SU-DHL-6 (cell line): ENCODE data around the gene LRRC10B.

Experiments used
- H2AFZ ChIP-seq: fragments of 200-600 bp; sonication (generic); 2 replicates; pipeline ENCODE4 v1.6.1; 2014; ENCODE audit warnings: low read depth, mild to moderate bottlenecking, moderate library complexity, mixed read lengths, antibody characterized with exemption, low read length; ENCODE audit not compliant: severe bottlenecking
- H3F3A ChIP-seq: fragments of 200-600 bp; shearing (Covaris generic); 2 replicates; pipeline ENCODE4 v1.6.0; 2016; ENCODE audit warnings: antibody characterized with exemption, mild to moderate bottlenecking; ENCODE audit not compliant: insufficient read depth
- H3K27ac ChIP-seq: fragments of 200-600 bp; sonication (generic); 2 replicates; pipeline ENCODE4 v1.5.1; 2016; ENCODE audit warnings: low read depth, mild to moderate bottlenecking, low read length, moderate library complexity, mixed read lengths
- H3K27me3 ChIP-seq: fragments of 200-600 bp; sonication (generic), shearing (Covaris generic); 2 replicates; pipeline ENCODE4 v1.6.0; 2014; ENCODE audit warnings: mild to moderate bottlenecking, low read length
- H3K36me3 ChIP-seq: fragments of 200-600 bp; sonication (generic); 2 replicates; pipeline ENCODE4 v1.6.1; 2014; ENCODE audit warnings: mild to moderate bottlenecking, low read length, mixed read lengths
- H3K4me2 ChIP-seq: fragments of 300-600, 200-600 bp; shearing (Covaris generic), sonication (generic); 2 replicates; pipeline ENCODE4 v1.6.0; 2014; ENCODE audit warnings: low read length, low read depth, mild to moderate bottlenecking; ENCODE audit not compliant: poor library complexity, severe bottlenecking
- H3K4me3 ChIP-seq: fragments of 200-600 bp; sonication (generic); 2 replicates; pipeline ENCODE4 v1.5.1; 2014; ENCODE audit warnings: antibody characterized with exemption, low read length, mild to moderate bottlenecking, mixed read lengths; ENCODE audit not compliant: insufficient read depth, poor library complexity, severe bottlenecking
- H3K79me2 ChIP-seq: fragments of 200-600 bp; sonication (generic); 2 replicates; pipeline ENCODE4 v1.6.1; 2014; ENCODE audit warnings: mild to moderate bottlenecking, low read length, moderate library complexity; ENCODE audit not compliant: insufficient read depth
- H3K9ac ChIP-seq: fragments of 200-600 bp; sonication (generic); 2 replicates; pipeline ENCODE4 v1.7.0; 2014; ENCODE audit warnings: mild to moderate bottlenecking, low read length
- H3K9me2 ChIP-seq: fragments of 200-600 bp; sonication (generic); replicated peaks from 2 replicates; pipeline ENCODE4 v1.6.1; 2014; ENCODE audit warnings: low read length; ENCODE audit not compliant: insufficient read depth
- H3K9me3 ChIP-seq: fragments of 200-600 bp; sonication (generic); 2 replicates; pipeline ENCODE4 v1.6.1; 2014; ENCODE audit warnings: low read length, mixed read lengths; ENCODE audit not compliant: insufficient read depth
- H4K20me1 ChIP-seq: fragments of 200-600 bp; sonication (generic); 2 replicates; pipeline ENCODE4 v1.6.1; 2014; ENCODE audit warnings: low read depth, mild to moderate bottlenecking, antibody characterized with exemption, low read length, moderate library complexity, mixed read lengths
- CTCF ChIP-seq: fragments of 200-600 bp; sonication (generic); IDR thresholded peaks from one replicate; pipeline ENCODE4 v1.5.1; 2017; ENCODE audit warnings: antibody characterized with exemption, mild to moderate bottlenecking, low read length, moderate library complexity; ENCODE audit not compliant: insufficient read depth, poor library complexity, severe bottlenecking
- EZH2phosphoT487 ChIP-seq: fragments of 200-600 bp; sonication (generic), shearing (Covaris generic); conservative IDR thresholded peaks from 2 replicates; pipeline ENCODE4 v1.6.1; 2018; ENCODE audit warnings: mild to moderate bottlenecking, antibody characterized with exemption, low read length, moderate library complexity, mixed read lengths

The LRRC10B gene

GRCh38 chr11:61543606-61544306, 35.2 kb downstream of the LRRC10B start:
- Histone ChIP-seq H3K79me2 (no peaks in the 10 kb centered on the region), H4K20me1 (no peaks in the 10 kb centered on the region), H3F3A (no peaks in the 10 kb centered on the region), H3K27ac (no peak overlapping the region), H3K9me3 (no peaks in the 10 kb centered on the region), H3K9me2 (no peaks in the 10 kb centered on the region), H3K9ac (no peak overlapping the region), H3K27me3 (no peaks in the 10 kb centered on the region), H2AFZ (no peak overlapping the region), H3K36me3 (no peaks in the 10 kb centered on the region), H3K4me2 (no peak overlapping the region), H3K4me3 (no peak overlapping the region)
- TF ChIP-seq CTCF: no peak
- TF ChIP-seq EZH2phosphoT487: no peak

GRCh38 chr11:61544466-61544865, 35.9 kb downstream of the LRRC10B start:
- H3K4me3 ChIP-seq: no peak overlapping the region
- no peaks in the 10 kb centered on the region for H3F3A ChIP-seq
- no peaks in the 10 kb centered on the region for H3K9me3 ChIP-seq
- H3K36me3 ChIP-seq: no peaks in the 10 kb centered on the region
- no peaks in the 10 kb centered on the region for H3K27me3 ChIP-seq
- H4K20me1 ChIP-seq: no peaks in the 10 kb centered on the region
- H3K79me2 ChIP-seq: no peaks in the 10 kb centered on the region
- TF ChIP-seq EZH2phosphoT487: no peak
- TF ChIP-seq CTCF: no peak
- no peak overlapping the region for H3K4me2 ChIP-seq
- H3K9ac ChIP-seq: no peak overlapping the region
- no peaks in the 10 kb centered on the region for H3K9me2 ChIP-seq
- no peak overlapping the region for H3K27ac ChIP-seq
- H2AFZ ChIP-seq: no peak overlapping the region

- no peak overlapping the region for H2AFZ ChIP-seq
- no peak overlapping the region for H3K4me3 ChIP-seq
- H3K4me2 ChIP-seq: no peak overlapping the region
- H3K9me2 ChIP-seq: no peaks in the 10 kb centered on the region
- no peaks in the 10 kb centered on the region for H3K79me2 ChIP-seq
- H3K27ac ChIP-seq: no peak overlapping the region
- no peaks in the 10 kb centered on the region for H3K27me3 ChIP-seq
- H4K20me1 ChIP-seq: no peaks in the 10 kb centered on the region
- H3K9me3 ChIP-seq: no peaks in the 10 kb centered on the region
- no peak overlapping the region for H3K9ac ChIP-seq
- no peaks in the 10 kb centered on the region for H3F3A ChIP-seq
- TF ChIP-seq CTCF (peak; percentile 38), EZH2phosphoT487 (no peak)
- H3K36me3 ChIP-seq: no peaks in the 10 kb centered on the region
Measured at GRCh38 chr11:61545341-61545740, 36.8 kb downstream of the LRRC10B start.
